ENCODE results near the gene HRH1.

DNA sequence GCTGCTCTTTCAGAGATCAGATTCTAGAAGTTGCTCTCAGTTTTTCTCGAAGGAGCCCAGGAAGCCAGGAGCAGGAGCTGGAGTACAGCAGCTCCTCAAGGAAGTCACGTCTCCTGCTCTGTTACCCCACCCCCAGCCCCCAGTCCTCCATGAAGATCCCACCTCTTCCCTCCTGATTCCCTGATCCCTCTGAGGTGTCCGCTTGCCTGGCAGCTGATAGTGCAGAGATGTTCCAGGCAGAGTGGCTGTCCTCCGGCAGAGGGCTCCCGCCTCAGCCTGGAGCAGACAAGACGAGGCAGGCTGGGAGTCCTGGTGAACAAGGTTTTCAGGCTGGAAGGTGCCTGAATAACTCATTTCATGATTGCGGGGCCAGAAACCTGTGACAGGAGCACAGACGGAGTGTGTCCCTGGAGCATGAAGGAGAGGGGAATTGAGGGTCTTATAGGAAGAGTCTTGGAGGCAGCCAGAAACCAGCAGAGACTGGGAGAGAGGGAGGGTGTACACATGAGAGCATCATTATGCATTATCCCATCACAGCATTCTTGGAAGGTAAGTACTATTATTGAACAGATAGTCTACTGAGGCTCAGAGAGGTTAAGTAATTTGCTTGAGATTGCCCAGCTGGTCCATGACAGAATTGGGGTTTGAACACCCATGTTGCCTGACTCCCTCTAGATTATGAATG lies 1.2 kb downstream of the HRH1 start:
- TF ChIP-seq, protein P1, sequence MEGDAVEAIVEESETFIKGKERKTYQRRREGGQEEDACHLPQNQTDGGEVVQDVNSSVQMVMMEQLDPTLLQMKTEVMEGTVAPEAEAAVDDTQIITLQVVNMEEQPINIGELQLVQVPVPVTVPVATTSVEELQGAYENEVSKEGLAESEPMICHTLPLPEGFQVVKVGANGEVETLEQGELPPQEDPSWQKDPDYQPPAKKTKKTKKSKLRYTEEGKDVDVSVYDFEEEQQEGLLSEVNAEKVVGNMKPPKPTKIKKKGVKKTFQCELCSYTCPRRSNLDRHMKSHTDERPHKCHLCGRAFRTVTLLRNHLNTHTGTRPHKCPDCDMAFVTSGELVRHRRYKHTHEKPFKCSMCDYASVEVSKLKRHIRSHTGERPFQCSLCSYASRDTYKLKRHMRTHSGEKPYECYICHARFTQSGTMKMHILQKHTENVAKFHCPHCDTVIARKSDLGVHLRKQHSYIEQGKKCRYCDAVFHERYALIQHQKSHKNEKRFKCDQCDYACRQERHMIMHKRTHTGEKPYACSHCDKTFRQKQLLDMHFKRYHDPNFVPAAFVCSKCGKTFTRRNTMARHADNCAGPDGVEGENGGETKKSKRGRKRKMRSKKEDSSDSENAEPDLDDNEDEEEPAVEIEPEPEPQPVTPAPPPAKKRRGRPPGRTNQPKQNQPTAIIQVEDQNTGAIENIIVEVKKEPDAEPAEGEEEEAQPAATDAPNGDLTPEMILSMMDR (optimal IDR thresholded peaks at IDR 0.05 in 1 of 3, IDR thresholded peaks at IDR 0.05 in 1 of 3, conservative IDR thresholded peaks at IDR 0.05 in 1 of 3; ENCODE audit: extremely low read depth in 1 of 3, insufficient read depth in 2 of 3, low read length in 3 of 3) = peak; percentile 85 to 98 (median 89)
- no peak for TF ChIP-seq EZH2 (IDR thresholded peaks at IDR 0.05; ENCODE audit: low read length)

All from keratinocyte (primary cell).